Measurements from ENCODE around the gene PDGFRB. TPM values are rescaled to one million over a fixed set of nuclear protein-coding genes. Genes with fewer than 3 reads are reported as not detected.

The PDGFRB gene
- total and polyA plus RNA-seq, 2 of the 4 experiments (the other 2 are of a cell fraction): 108 to 124 TPM

GRCh38 chr5:150178262-150178661, 22.6 kb upstream of the PDGFRB start:
- Histone ChIP-seq H3K9ac (ENCODE audit: low read depth, low read length) (no peak overlapping the region), H3K9me3 (ENCODE audit: control insufficient read depth, insufficient read depth, low read length) (no peaks in the 10 kb centered on the region), H4K91ac (ENCODE audit: insufficient read depth, low read depth, low read length) (no peak overlapping the region), H3K27me3 (ENCODE audit: control insufficient read depth, insufficient read depth, low read length) (peaks cover 20% of the 10 kb centered on the region), H2AK9ac (replicated peaks; ENCODE audit: low read depth, low read length, poor library complexity) (no peak overlapping the region), H4K8ac (ENCODE audit: low read depth in 2 of 2, low read length in 2 of 2) (no peak overlapping the region), H3K4me2 (ENCODE audit: low read depth, low read length) (no peak overlapping the region), H2AK5ac (ENCODE audit: low read depth, low read length) (peak overlapping the region; percentile 23; the same call in 1 of the 2 replicates), H3K4me3 (ENCODE audit: insufficient read depth, low read depth, low read length) (no peak overlapping the region), H2BK5ac (ENCODE audit: low read depth, low read length, poor library complexity, severe bottlenecking) (no peak overlapping the region), H3K23ac (ENCODE audit: low read depth, low read length) (no peak overlapping the region), H3K4me1 (ENCODE audit: control insufficient read depth, insufficient read depth, low read length) (peaks cover 6% of the 10 kb centered on the region), H3K27ac (ENCODE audit: insufficient read depth, low read length) (no peak overlapping the region), H2BK20ac (ENCODE audit: low read depth, low read length) (no peak overlapping the region; the same call in 1 of the 2 replicates), H3K18ac (ENCODE audit: low read depth, low read length) (no peak overlapping the region), H3K79me1 (ENCODE audit: low read depth in 1 of 2, low read length in 2 of 2) (no peaks in the 10 kb centered on the region), H2BK15ac (ENCODE audit: low read depth, low read length) (no peak overlapping the region), H4K5ac (ENCODE audit: low read depth, low read length) (no peak overlapping the region), H3K14ac (replicated peaks; ENCODE audit: low read depth, low read length) (no peak overlapping the region), H4K20me1 (ENCODE audit: insufficient read depth, low read length) (no peaks in the 10 kb centered on the region; the same call in 1 of the 2 replicates), H3K9me1 (ENCODE audit: insufficient read depth, low read length) (peaks cover 15% of the 10 kb centered on the region; the same call in 1 of the 2 replicates), H2AFZ (replicated peaks; ENCODE audit: low read length, poor library complexity) (no peak overlapping the region), H3K36me3 (ENCODE audit: control insufficient read depth, insufficient read depth, low read length) (no peaks in the 10 kb centered on the region), H2BK120ac (ENCODE audit: low read depth, low read length) (no peak overlapping the region), H3K4ac (ENCODE audit: low read depth, low read length) (no peak overlapping the region), H3K56ac (ENCODE audit: extremely low read depth, insufficient read depth, low read length) (no peak overlapping the region)
- TF ChIP-seq RFX5 (IDR thresholded peaks at IDR 0.05; ENCODE audit: low read depth, low read length): no peak
- TF ChIP-seq, protein P1, sequence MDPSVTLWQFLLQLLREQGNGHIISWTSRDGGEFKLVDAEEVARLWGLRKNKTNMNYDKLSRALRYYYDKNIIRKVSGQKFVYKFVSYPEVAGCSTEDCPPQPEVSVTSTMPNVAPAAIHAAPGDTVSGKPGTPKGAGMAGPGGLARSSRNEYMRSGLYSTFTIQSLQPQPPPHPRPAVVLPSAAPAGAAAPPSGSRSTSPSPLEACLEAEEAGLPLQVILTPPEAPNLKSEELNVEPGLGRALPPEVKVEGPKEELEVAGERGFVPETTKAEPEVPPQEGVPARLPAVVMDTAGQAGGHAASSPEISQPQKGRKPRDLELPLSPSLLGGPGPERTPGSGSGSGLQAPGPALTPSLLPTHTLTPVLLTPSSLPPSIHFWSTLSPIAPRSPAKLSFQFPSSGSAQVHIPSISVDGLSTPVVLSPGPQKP (IDR thresholded peaks at IDR 0.05; ENCODE audit: borderline replicate concordance, low read depth, low read length): no peak
- TF ChIP-seq RAD21 (IDR thresholded peaks at IDR 0.05; ENCODE audit: low read length): no peak
- no peak for TF ChIP-seq MAFK (IDR thresholded peaks at IDR 0.05; ENCODE audit: low read depth, low read length)
- no peak for TF ChIP-seq RCOR1 (IDR thresholded peaks at IDR 0.05; ENCODE audit: insufficient replicate concordance, low read length)
- TF ChIP-seq NFE2L2 (IDR thresholded peaks at IDR 0.05; ENCODE audit: low read depth, low read length): no peak
- TF ChIP-seq POLR2A (IDR thresholded peaks at IDR 0.05; ENCODE audit: low read depth, low read length): no peak
- no peak for TF ChIP-seq SMC3 (IDR thresholded peaks at IDR 0.05; ENCODE audit: low read depth, low read length)
- TF ChIP-seq MAZ (IDR thresholded peaks at IDR 0.05; ENCODE audit: borderline replicate concordance, low read depth, low read length): no peak
- no peak for TF ChIP-seq BHLHE40 (IDR thresholded peaks at IDR 0.05; ENCODE audit: low read depth, low read length)
- TF ChIP-seq, protein P2, sequence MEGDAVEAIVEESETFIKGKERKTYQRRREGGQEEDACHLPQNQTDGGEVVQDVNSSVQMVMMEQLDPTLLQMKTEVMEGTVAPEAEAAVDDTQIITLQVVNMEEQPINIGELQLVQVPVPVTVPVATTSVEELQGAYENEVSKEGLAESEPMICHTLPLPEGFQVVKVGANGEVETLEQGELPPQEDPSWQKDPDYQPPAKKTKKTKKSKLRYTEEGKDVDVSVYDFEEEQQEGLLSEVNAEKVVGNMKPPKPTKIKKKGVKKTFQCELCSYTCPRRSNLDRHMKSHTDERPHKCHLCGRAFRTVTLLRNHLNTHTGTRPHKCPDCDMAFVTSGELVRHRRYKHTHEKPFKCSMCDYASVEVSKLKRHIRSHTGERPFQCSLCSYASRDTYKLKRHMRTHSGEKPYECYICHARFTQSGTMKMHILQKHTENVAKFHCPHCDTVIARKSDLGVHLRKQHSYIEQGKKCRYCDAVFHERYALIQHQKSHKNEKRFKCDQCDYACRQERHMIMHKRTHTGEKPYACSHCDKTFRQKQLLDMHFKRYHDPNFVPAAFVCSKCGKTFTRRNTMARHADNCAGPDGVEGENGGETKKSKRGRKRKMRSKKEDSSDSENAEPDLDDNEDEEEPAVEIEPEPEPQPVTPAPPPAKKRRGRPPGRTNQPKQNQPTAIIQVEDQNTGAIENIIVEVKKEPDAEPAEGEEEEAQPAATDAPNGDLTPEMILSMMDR (conservative IDR thresholded peaks at IDR 0.05; ENCODE audit: low read depth, low read length): no peak
- TF ChIP-seq USF2 (IDR thresholded peaks at IDR 0.05; ENCODE audit: low read depth, low read length): no peak
- TF ChIP-seq MXI1 (IDR thresholded peaks at IDR 0.05; ENCODE audit: borderline replicate concordance, low read depth, low read length): no peak
- TF ChIP-seq FOS (IDR thresholded peaks at IDR 0.05; ENCODE audit: low read depth, low read length): no peak
- no peak for TF ChIP-seq CEBPB (IDR thresholded peaks at IDR 0.05; ENCODE audit: low read depth, low read length)
- no peak for TF ChIP-seq CHD1 (IDR thresholded peaks at IDR 0.05; ENCODE audit: low read depth, low read length)
- no TSS peak for BruUV-seq (replicated peaks)
- ChIA-PET POLR2A (ENCODE audit: unreplicated experiment) (no interaction called here), CTCF (interaction anchor here (1.8 kb wide), 1 partner anchor 28 kb away, joined by 5 read pairs; no protein-coding TSS in a partner anchor)
- intact Hi-C loops (cut with micrococcal nuclease) (no loop called here), in situ Hi-C loops (cut with MboI; ENCODE audit: low sequenced_read_pairs) (no loop called here), dilution Hi-C loops (cut with HindIII; ENCODE audit: low sequenced_read_pairs, unreplicated experiment) (no loop called here)
- WGBS, 2 experiments (ENCODE audit: extremely low coverage in 2 of 2, insufficient read length in 1 of 2): no CpG with 5 or more reads among the region's 4 CpGs
- no peak for DNase-seq
- no peak for ATAC-seq (ENCODE audit: low read depth)
